D341Med (cell line): ENCODE measurements around the gene KTN1.

Source experiments
- DNase-seq: peaks from one replicate; pipeline ENCODE4 v3.0.0; 2012; ENCODE audit warnings: low spot score

KTN1 gene

GRCh38 chr14:55605793-55606192, 25.8 kb downstream of the KTN1 start:
- DNase-seq = no peak

GRCh38 chr14:55607386-55607785, 27.4 kb downstream of the KTN1 start:
- no peak for DNase-seq

GRCh38 chr14:55609681-55610080, 29.7 kb downstream of the KTN1 start:
- DNase-seq = no peak

- DNase-seq = no peak
These were observed 30.8 kb downstream of the KTN1 start for GRCh38 chr14:55610713-55611370.

- DNase-seq = no peak
These were observed 31.9 kb downstream of the KTN1 start for GRCh38 chr14:55611859-55612258.

GRCh38 chr14:55614304-55614703, 34.3 kb downstream of the KTN1 start:
- no peak for DNase-seq

- DNase-seq = no peak
These were observed 40.3 kb downstream of the KTN1 start for GRCh38 chr14:55620277-55620676.

- no peak for DNase-seq
These were observed 41.0 kb downstream of the KTN1 start for GRCh38 chr14:55620981-55621380.

GRCh38 chr14:55621391-55621790, 41.4 kb downstream of the KTN1 start:
- DNase-seq = no peak

- no peak for DNase-seq
These were observed 44.9 kb downstream of the KTN1 start for GRCh38 chr14:55624913-55625312.

- no peak for DNase-seq
These were observed 45.5 kb downstream of the KTN1 start for GRCh38 chr14:55625481-55625880.

GRCh38 chr14:55626131-55626530, 46.1 kb downstream of the KTN1 start:
- no peak for DNase-seq

GRCh38 chr14:55628426-55628825, 48.4 kb downstream of the KTN1 start:
- no peak for DNase-seq

GRCh38 chr14:55638665-55639064, 58.7 kb downstream of the KTN1 start:
- DNase-seq = no peak

- DNase-seq = no peak
These were observed 61.3 kb downstream of the KTN1 start for GRCh38 chr14:55641290-55641689.

GRCh38 chr14:55641954-55642353, 61.9 kb downstream of the KTN1 start:
- no peak for DNase-seq

- no peak for DNase-seq
These were observed 65.1 kb downstream of the KTN1 start for GRCh38 chr14:55645145-55645544.

- DNase-seq = no peak
These were observed 66.1 kb downstream of the KTN1 start for GRCh38 chr14:55645845-55646832.

GRCh38 chr14:55650992-55651391, 71.0 kb downstream of the KTN1 start:
- no peak for DNase-seq

GRCh38 chr14:55654243-55654642, 74.2 kb downstream of the KTN1 start:
- no peak for DNase-seq

GRCh38 chr14:55661029-55661428, 81.0 kb downstream of the KTN1 start:
- no peak for DNase-seq

- DNase-seq = no peak
These were observed 82.7 kb downstream of the KTN1 start for GRCh38 chr14:55662752-55663151.

GRCh38 chr14:55665067-55665675, 85.2 kb downstream of the KTN1 start:
- DNase-seq = no peak
